ENCODE results near the gene MYRF.

DNA sequence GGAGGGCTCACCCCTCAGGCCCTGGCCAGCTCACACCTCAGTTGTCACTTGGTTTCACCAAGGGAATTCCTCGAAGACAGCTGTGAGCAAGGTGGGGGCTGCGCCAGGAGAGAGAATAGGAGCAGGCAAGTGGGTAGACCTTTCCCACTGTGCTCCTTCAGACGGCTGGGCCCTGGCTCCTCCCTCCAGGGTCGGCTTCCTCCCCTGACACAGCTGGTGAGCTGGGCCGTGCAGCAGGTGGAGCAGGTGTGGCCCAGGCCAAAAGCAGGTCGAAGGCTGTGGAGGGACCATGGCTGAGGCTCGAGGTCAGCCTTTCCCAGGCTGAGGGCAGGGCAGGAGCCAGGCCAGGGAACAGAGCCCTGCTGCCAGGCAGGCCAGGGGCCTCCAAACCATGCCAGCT, 12.5 kb upstream of the MYRF start:
- TF ChIP-seq, protein P1, sequence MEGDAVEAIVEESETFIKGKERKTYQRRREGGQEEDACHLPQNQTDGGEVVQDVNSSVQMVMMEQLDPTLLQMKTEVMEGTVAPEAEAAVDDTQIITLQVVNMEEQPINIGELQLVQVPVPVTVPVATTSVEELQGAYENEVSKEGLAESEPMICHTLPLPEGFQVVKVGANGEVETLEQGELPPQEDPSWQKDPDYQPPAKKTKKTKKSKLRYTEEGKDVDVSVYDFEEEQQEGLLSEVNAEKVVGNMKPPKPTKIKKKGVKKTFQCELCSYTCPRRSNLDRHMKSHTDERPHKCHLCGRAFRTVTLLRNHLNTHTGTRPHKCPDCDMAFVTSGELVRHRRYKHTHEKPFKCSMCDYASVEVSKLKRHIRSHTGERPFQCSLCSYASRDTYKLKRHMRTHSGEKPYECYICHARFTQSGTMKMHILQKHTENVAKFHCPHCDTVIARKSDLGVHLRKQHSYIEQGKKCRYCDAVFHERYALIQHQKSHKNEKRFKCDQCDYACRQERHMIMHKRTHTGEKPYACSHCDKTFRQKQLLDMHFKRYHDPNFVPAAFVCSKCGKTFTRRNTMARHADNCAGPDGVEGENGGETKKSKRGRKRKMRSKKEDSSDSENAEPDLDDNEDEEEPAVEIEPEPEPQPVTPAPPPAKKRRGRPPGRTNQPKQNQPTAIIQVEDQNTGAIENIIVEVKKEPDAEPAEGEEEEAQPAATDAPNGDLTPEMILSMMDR (conservative IDR thresholded peaks at IDR 0.05): no peak
- TF ChIP-seq EZH2 (IDR thresholded peaks at IDR 0.05; ENCODE audit: low read depth): no peak

Measured in PC-9 (cell line).